G401.6 (cell line): ENCODE data around the gene NRL.

Experiments
- FAIRE-seq: peaks from 2 replicates; lab custom pipeline; 2012; peaks lifted over from hg19 to GRCh38; lab: Jason Lieb, UNC

The NRL gene

DNA sequence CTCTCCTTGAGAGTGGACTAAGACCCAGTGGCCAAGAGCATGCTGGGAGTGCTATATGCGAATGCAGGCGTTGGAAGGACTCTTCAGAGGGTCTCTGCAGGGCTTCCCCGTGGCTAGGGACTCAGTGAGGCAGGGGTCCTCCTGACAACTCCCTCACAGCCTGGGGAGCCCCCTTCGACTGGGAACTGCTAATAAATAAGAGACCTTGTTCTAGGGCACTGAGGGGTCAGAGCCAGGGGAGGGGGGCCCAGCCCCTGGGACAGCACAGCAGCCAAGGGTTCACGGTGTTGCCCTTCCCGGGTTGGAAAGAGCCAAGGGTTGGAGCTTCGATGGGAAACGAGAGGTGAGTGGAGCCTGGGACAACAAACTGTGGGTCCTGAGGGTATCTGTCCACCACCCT lies 49.3 kb downstream of the NRL start:
- no peak for FAIRE-seq

DNA sequence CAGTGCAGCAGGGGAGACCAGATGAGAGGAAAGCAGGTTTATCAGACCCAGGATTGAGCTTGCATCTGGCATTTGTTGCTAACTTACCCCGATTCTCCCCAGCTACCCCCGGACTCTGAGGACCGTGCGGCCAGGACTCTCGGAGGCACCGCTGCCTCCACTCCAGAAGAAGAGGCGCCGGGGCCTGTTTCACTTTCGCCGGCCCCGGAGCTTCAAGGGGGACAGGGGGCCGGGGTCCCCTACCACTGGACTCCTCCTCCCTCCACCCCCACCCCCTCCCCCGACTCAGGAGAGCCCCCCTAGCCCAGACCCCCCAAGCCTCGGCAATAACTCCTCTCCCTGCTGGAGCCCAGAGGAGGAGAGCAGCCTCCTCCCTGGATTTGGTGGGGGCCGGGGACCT lies 49.9 kb downstream of the NRL start:
- FAIRE-seq: no peak

DNA sequence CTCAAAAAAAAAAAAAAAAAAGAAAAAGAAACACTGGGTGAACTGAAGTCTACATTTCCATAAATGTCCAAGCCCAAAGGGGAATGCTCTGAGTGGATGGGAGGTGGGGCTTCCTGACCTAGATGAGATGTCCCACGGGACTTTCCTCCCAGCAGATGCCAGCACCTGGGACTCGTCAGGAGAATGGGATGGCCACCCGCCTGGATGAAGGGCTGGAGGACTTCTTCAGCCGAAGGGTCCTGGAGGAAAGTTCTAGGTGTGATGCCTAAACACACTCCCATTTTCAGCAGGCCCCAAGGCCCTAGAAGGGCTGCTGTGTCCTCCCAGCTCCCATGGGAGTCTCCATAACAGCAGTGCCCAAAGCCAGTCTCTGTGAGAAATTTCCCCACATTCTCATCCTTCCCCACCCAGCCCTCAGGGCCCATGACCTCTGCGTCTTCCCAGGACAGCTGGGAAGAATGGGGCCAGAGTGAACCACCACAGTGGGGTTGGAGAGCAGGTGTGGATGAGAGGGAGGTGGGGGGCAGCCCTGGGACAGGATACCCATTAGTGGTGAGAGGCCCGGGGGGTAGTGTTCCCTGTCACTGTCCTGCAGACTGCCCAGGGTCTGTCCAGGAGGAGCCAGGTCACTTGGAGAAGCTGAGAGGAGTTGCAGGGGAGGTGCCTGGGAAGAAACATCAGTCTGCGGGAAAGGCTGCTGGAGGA lies 50.5 kb downstream of the NRL start:
- no peak for FAIRE-seq

DNA sequence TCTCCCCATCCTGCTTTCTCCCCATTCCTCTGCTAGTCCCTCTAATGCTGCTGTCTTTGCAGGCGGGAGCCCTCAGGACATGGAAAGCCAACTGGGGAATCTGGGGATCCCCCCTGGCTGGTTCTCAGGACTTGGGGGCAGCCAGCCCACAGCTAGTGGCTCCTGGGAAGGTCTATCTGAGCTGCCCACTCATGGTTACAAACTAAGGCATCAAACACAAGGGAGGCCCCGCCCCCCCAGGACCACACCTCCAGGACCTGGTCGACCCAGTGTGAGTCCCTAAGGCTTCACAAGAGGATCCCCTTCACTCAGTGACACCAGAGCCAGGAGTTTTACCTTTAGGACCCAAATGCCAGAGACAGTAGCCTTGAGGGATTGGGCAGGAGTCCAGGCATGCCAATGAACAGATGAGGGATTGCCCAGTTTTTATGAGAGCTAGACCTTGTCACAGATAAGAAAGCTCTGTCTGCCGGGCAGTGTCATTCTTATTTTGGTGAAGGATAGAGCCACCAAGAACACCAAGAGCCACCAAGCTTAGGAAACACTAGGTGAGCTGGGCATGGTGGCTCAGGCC lies 51.4 kb downstream of the NRL start:
- no peak for FAIRE-seq

DNA sequence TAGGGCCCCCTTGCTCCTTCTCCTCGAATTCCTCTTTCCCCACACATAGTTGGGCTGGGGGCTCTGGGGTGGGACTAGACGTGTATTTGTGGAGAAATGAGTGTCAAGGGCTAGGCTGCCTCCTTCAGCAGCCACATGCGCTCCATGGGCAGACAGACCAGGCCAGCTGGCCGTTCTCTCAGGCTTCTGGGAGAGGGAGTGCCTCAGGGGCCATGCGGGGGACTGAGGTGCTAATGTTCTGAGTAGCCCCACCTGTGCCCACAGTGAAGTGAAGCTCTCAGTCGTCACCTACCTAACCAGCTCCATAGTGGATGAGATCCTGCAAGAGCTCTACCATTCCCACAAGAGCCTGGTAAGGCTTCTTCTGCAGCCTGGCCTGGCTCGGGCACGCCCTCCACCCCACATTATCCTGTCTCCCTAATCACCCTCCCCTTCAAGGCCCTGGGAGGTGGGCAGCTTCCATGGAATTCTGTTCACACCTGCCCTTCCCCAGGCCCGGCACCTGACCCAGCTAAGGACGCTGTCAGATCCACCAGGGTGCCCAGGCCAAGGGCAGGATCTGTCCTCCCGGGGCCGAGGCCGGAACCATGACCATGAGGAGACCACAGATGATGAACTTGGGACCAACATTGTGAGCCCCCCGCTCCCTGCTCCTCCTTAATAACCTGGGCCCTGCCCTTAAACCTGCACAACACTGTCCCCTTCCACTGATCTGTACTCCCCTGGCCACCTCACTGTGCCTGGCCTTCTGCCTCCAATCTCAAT lies 52.4 kb downstream of the NRL start:
- FAIRE-seq: no peak

DNA sequence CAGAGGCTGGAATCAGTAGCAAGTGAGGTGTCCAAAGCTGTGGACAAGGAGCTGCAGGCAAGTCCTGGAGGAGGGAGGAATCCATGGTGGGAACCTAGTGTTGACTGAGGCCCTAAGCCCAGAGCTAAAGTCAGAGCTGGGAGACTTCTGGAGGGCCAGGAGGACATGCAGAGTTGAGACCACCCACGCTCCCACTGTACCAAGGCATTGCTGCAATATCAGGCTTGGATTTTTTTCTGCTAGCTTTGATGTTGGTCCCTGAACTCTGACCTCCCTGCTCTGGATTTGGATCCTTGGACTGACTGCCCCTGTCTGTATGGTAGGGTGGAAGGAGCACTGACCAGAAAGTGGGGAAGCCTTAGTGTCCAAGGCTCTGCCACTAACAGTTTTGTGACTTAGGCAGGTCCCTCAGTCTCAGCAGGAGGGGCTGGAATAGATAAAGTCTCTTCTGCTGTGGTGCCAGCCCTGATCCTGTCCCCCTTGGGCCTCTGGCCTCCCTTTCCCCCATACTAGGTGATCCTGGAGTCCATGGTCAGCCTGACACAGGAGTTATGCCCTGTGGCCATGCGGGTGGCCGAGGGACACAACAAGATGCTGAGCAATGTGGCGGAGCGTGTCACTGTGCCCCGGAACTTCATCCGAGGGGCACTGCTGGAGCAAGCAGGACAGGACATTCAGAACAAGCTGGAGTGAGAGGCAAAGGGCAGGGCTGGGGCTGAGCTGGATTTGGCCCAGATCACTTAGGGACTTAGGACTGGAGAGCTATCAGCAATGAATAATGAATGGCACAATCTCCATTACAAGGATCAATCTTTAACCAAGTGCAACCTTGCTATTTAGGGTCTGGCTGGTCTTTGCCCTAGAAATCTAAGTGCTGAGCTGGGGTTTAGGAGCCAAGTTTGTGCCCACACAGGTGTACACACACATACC lies 53.5 kb downstream of the NRL start:
- FAIRE-seq: no peak

DNA sequence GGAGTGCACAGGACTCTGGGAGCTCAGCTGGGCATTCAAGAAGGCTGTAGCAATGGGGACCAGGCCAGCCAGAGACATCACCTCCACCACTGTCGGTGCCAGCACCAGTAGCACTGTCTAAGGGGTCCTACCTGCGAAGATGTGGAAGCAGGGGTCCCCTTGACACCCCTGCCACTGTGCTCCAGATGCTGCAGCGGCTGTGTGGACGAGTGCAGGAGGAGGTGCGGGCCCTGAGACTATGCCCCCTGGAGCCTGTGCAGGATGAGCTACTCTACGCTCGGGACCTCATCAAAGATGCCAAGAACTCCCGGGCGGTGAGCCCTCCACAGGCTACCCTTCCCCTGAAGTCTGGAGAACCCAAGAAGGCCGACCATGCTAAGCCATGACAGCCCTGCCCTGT lies 54.3 kb downstream of the NRL start:
- no peak for FAIRE-seq

DNA sequence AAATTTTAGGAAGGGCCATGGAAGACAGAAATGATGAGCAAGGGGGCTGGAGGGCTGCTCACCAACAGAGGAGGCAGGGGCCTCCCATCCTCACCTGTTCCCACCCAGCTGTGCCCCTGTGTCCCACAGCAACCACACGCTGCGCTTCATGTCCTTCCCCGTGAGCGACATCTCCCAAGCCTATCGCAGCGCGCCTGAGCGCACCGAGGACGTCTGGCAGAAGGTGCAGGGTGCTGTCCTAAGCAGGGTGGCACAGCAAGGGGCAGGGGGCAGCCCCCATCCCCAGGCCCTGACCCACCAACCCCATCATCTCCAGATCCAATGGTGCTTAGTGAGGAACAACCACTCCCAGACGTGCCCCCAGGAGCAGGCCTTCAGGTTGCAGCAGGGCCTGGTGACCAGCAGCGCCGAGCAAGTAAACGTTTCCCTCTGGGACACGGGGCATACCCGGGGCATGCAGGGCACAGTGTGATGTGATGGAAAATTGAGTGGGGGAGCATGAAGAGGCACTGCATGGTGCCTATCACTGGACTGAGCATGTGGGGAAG lies 54.8 kb downstream of the NRL start:
- FAIRE-seq: no peak

DNA sequence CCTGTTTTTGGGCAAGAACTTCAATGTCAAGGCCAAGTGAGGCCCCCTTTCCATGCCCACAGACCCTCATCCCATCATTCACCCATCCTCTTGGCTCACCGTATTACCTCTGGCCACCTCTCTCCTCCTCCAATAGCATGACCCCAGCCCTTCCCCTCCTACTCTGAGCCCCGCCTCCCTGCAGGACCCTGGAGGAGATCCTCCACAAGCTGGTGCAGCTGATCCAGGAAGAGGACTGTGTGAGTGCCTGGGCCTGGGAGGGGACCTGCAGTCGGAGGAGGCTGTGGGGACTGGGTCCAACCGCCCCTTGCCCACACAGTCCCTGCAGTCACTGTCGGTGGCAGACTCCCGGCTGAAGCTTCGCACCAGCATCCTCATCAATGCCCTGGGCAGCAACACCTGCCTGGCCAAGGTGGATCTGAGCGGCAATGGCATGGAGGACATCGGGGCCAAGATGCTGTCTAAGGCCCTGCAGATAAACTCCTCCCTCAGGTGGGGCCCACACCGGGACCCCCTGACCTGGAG lies 55.7 kb downstream of the NRL start:
- no peak for FAIRE-seq

DNA sequence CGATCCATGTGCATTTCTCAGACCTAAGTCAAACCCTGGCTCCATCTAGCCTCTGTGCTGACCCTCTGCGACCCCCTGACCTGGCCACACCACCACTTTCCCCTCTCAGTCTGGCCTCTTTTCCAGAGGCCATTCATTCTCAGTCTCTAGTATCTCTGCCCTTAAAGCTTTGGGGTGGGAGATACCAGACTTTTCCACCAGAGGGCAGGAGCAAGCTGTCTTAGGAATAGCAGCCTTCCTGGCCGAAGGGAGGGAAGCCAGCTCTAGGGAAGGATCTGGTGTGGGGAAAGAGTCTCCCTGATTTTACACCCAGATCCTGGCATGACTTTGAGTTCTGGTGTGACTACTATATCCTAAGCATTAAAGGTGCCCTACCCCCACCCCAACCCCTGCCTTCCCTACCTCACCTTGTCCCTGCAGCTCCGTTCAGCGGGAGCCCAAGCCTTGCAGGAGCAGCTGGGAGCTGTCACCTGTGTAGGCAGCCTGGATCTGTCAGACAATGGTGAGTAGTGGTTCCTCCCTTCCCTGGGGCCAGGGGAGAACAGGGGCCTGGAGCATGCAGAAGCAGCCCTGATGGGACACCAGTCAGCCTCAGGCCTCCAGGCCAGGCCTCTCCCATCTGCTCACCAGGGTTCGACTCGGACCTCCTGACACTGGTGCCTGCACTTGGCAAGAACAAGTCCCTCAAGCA lies 56.3 kb downstream of the NRL start:
- FAIRE-seq: peak; percentile 84

DNA sequence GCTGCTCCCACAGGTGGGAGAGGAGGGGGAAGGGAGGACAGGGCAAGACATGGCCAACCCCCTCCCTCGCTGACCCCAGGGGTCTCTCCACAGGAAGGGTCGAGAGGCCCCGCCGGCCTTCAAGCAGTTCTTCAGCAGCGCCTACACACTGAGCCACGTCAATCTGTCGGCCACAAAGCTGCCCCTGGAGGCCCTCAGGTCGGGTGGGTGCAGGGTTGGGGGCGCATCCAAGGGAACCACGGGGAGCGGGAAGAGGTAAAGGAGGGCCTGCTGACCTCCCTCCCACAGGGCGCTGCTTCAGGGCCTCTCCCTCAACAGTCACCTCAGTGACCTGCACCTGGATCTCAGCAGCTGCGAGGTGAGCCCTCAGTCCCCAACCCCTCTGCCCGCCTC lies 56.9 kb downstream of the NRL start:
- FAIRE-seq: no peak

DNA sequence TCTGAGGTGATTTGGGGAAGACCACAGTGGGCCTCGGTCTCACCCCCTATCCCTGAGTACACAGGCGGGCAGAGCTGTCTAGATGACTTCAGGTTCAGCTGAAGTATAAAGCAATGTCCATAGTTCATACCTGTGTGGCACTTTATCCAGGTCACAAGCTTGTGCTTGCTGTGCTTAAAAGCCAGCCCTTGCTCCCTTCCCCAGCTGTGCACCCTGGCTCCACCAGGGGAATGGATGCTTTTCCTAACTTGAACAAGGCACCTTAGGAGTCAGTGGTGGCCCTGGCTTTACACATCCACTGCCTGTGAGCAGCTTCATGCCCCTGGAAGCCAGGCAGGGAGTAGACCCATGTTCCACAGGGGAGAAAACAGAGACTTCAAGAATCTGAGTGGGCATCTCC lies 57.5 kb downstream of the NRL start:
- no peak for FAIRE-seq

DNA sequence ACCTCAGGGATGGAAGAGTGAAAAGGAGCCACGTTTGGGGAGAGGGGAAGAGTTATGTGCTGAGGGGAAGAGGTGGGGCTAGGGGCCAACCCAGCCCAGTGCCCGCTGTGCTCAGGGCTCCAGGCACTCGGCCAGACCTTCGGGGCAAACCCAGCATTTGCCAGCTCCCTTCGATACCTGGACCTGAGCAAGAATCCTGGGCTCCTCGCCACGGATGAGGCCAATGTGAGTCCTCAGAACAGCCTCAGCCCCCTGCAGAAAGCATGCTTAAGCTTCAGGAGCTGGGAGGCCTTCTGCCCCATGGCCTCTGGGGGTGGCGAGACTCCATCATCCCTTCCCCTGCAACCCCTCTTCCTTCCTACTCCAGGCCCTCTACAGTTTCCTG lies 58.0 kb downstream of the NRL start:
- no peak for FAIRE-seq

DNA sequence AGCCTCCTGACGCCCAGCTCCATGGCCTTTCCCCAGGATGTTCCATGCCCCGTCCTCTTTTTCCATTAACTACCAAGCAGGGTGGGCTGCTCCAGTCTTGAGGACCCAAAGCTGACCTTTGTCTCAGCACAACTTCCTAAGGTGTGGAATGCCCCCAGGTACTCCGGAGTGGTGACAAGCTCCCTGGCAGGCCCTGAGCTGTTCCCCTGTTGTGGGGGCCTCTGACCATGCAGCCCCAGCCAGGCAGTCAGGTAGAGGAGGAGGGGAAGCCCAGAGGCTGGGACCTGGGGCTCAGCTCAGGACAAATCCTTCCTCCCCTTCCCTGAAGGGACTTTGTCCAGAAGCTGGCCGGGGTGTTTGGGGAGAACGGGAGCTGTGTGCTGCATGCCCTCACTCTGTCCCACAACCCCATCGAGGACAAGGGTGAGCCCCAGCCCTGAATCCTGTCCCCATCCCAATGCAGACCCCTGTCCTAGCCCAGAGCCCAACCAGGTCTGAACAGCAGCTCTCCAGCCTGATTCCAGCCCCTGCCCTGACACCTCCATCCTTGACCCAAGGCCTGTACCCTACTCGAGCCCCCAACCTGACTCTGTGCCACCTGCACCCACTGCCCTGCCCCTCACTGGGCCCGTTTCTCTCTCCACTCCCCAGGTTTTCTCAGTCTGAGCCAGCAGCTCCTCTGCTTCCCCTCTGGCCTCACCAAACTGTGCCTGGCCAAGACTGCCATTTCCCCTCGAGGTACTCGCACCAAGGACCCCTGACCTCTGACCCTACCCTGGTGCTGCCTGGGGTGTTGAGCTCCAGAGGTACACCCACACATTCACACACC lies 58.6 kb downstream of the NRL start:
- FAIRE-seq: no peak

DNA sequence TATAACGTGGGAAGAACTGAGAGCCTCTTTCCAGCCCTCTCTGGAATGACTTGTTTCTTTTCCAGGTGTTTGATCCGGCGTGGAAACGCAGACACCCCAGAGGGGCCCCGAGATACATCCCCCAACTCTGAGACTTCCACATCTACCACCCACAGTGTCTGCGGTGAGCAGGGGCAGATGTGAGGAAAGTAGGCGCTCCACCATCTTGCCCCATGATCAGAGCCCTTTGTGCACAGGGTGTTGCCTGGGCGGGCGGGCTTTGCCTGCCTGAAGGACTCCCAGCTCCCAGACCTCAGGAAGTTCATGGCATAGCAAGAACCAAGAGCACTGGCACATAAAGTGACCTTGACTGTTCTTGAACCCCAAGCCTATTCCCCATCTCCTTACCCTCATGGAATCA lies 60.1 kb downstream of the NRL start:
- no peak for FAIRE-seq

DNA sequence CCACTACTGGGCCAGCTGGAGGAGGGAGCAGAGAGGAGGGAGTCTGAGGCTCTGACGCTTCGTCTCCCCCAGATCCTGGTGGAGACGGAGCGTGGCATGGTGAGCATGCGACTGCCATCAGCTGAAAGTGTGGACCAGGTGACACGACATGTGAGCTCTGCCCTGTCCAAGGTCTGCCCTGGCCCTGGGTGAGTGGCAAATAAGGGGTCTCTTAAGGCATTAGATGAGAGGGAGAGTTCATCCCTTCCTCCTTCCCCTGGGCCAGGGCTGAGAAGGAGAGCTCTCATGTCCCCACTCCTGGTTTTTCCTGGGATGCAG lies 60.5 kb downstream of the NRL start:
- no peak for FAIRE-seq

DNA sequence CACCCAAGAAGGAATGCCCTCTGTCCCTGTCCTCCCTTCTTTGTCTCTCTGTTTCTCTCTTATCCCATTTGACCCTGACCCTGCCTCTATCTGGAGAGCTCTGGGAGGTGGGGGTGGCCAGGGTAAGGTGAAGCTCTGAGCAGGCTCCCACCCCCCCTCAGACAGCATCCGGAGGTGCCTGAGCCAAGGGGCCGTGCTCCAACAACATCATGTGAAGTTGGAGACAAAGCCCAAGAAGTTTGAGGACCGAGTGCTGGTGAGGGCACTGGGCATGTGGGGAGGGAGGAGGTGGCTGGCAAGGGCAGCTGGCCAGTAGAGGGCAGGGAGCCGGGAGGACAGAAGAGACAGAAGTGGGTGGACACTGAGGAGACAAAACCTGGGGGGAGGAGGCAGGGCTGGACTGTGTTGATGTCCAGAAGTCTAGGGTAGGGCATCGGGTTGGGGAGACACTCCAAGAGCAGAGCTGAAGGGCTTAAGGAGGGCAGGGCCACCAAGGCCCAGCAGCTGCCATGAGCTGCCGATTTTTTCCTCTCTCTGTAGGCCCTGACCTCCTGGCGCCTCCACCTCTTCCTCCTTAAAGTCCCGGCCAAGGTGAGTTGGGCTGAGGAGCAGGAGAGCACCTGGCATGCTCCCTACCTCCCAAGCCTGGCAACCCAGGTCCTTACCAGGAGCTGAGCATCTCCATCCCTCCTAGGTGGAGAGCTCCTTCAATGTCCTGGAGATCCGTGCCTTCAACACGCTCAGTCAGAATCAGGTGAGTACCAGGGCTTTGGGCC lies 61.0 kb downstream of the NRL start:
- no peak for FAIRE-seq

DNA sequence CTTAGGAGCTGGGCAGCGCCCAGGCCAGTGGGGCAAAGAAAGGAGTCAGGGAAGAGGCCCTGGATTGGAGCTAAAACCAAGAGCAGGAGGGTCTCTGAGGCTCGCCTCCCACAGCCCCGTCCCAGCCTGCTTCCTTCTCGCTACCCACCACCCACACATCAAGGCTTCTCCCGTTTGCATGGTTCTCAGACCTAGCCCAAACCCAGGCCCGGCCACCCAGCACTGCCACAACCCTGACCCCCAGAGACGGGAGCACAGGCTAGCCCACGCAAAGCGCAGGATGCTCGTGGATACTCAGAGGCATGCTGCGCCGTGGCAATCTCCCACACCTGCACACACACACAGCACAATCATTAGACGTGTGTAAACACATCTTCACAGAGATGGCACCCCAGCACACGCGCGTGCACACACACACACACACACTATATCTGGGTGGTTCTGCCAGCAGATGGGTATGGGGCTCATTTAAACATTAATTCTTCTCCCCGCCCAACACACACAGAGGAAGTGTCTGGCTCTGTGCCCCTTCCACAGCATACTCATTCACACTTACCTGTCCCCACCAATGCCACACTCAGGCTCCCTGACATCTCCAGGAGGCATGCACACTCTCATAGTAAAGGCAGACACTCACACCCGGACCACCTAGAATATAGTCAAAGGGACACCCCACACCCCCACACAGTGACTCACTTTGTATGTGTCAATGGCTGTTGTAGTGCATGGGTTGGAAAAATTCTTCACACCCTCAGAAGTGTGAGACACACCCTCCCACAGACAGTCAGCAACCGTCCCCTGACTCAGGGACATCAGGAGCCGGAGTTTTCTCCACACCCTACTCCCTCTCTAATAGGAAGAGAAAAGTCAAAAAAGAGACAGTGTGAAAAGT lies 61.8 kb downstream of the NRL start:
- no peak for FAIRE-seq
